B cell (primary cell): ENCODE results near the gene GAK. TPM values are rescaled to one million over a fixed set of nuclear protein-coding genes. Genes with fewer than 3 reads are reported as not detected.
A peak's percentile ranks its signal among the peaks of the same experiment; 100 is the strongest.

Experiments
- ATAC-seq: fragments of 200-7000 bp; cut with Tn5 transposase; one replicate; pipeline ENCODE4 v1.10.0; 2021; ENCODE audit warnings: low read depth, mild to moderate bottlenecking, moderate number of reproducible peaks, moderate library complexity
- CTCF ChIA-PET: fragments of 350-600 bp; sonication (Branson Sonifier 250); formaldehyde crosslinking; loops from one replicate; lab custom pipeline; 2021; ENCODE audit warnings: antibody characterized with exemption, inconsistent platforms; lab: Charles Lee
- POLR2A ChIA-PET: fragments of 350-600 bp; sonication (Branson Sonifier 250); formaldehyde crosslinking; loops from one replicate; lab custom pipeline; 2021; ENCODE audit warnings: antibody characterized with exemption; lab: Charles Lee
- DNase-seq: peaks from one replicate; pipeline ENCODE4 v3.0.0; 2013
- H2AFZ ChIP-seq: 2 replicates; pipeline ENCODE4 v1.6.1; 2012; ENCODE audit warnings: mild to moderate bottlenecking, low read depth, low read length; ENCODE audit not compliant: insufficient read depth, poor library complexity, severe bottlenecking
- H3K27ac ChIP-seq, 2 donors: 1 replicate in 1 of 2; 2 replicates in 1 of 2; pipeline ENCODE4 v1.5.1; 2012 to 2013; ENCODE audit warnings: low read length in 2 of 2, mild to moderate bottlenecking in 2 of 2, moderate library complexity in 1 of 2
- H3K27me3 ChIP-seq, 4 experiments: fragments of 200-600 bp in 1 of 4; sonication (generic) in 1 of 4; replicated peaks in 1 of 4; 1 replicate in 2 of 4; 2 replicates in 2 of 4; pipeline versions ENCODE4 v1.6.1 to v1.7.0; 2013 to 2016; ENCODE audit warnings: low read length in 3 of 4, mild to moderate bottlenecking in 2 of 4, mixed read lengths in 1 of 4, moderate library complexity in 1 of 4; ENCODE audit not compliant: insufficient read depth in 4 of 4, control insufficient read depth in 3 of 4; ENCODE audit errors: control extremely low read depth in 1 of 4
- H3K36me3 ChIP-seq, 2 experiments: replicated peaks in 1 of 2; 1 replicate in 1 of 2; 2 replicates in 1 of 2; pipeline versions ENCODE4 v1.6.1 to v1.7.1; 2013; ENCODE audit warnings: low read length in 1 of 2; ENCODE audit not compliant: insufficient read depth in 2 of 2, control insufficient read depth in 1 of 2; ENCODE audit errors: control extremely low read depth in 1 of 2, extremely low read depth in 1 of 2
- H3K4me1 ChIP-seq, 2 donors: fragments of 200-600 bp in 1 of 2; sonication (generic) in 1 of 2; 1 replicate in 1 of 2; 2 replicates in 1 of 2; pipeline versions ENCODE4 v1.5.1 to v1.6.1; 2013 to 2017; ENCODE audit warnings: low read length in 2 of 2; ENCODE audit not compliant: control insufficient read depth in 2 of 2, insufficient read depth in 2 of 2
- H3K4me2 ChIP-seq: replicated peaks from 2 replicates; pipeline ENCODE3; 2012; ENCODE audit warnings: mild to moderate bottlenecking, low read depth, low read length; ENCODE audit not compliant: poor library complexity, severe bottlenecking
- H3K4me3 ChIP-seq, 5 experiments: fragments of 200-600 bp in 1 of 5; sonication (generic) in 1 of 5; 1 replicate in 3 of 5; 2 replicates in 2 of 5; pipeline versions ENCODE4 v1.5.1 to v1.7.0; 2011 to 2016; ENCODE audit warnings: low read length in 4 of 5, mild to moderate bottlenecking in 4 of 5, low read depth in 2 of 5, control low read depth in 1 of 5, moderate library complexity in 1 of 5; ENCODE audit not compliant: insufficient read depth in 1 of 5; ENCODE audit errors: control extremely low read depth in 1 of 5, extremely low read depth in 1 of 5
- H3K79me2 ChIP-seq: fragments of 200-600 bp; sonication (generic); one replicate; pipeline ENCODE4 v1.6.0; 2016; ENCODE audit warnings: low read length; ENCODE audit not compliant: control insufficient read depth, insufficient read depth
- H3K9ac ChIP-seq: fragments of 200-600 bp; sonication (generic); 2 replicates; pipeline ENCODE4 v1.6.1; 2017; ENCODE audit warnings: mild to moderate bottlenecking, low read length, moderate library complexity
- H3K9me3 ChIP-seq, 3 donors: one replicate each; pipeline versions ENCODE4 v1.6.1 to v1.7.1; 2013; ENCODE audit warnings: low read length in 2 of 3; ENCODE audit not compliant: control insufficient read depth in 2 of 3, insufficient read depth in 1 of 3; ENCODE audit errors: control extremely low read depth in 1 of 3
- H4K20me1 ChIP-seq: 2 replicates; pipeline ENCODE4 v1.6.0; 2012; ENCODE audit warnings: mild to moderate bottlenecking, low read length; ENCODE audit not compliant: insufficient read depth, control insufficient read depth, poor library complexity, severe bottlenecking
- H3K27ac Mint-ChIP-seq: one replicate; pipeline ENCODE4 v1.8.0; 2021; ENCODE audit warnings: mixed read lengths
- H3K27me3 Mint-ChIP-seq: one replicate; pipeline ENCODE4 v1.8.0; 2021; ENCODE audit warnings: mixed read lengths
- H3K4me1 Mint-ChIP-seq: one replicate; pipeline ENCODE4 v1.8.0; 2021; ENCODE audit warnings: mixed read lengths
- H3K4me3 Mint-ChIP-seq: one replicate; pipeline ENCODE4 v1.8.0; 2021; ENCODE audit warnings: mixed read lengths
- H3K9me3 Mint-ChIP-seq: one replicate; pipeline ENCODE4 v1.8.0; 2022; ENCODE audit warnings: mixed read lengths; ENCODE audit not compliant: insufficient read depth
- EZH2 ChIP-seq: IDR thresholded peaks from 2 replicates; pipeline ENCODE4 v1.6.1; 2012; ENCODE audit warnings: borderline replicate concordance, low read depth, mild to moderate bottlenecking, moderate library complexity, low read length; ENCODE audit not compliant: insufficient read depth, poor library complexity, severe bottlenecking
- WGBS: methylation state at CpG from one replicate; pipeline ENCODE4 v1.1.5; 2013; ENCODE audit warnings: missing lambda C conversion rate; ENCODE audit not compliant: insufficient coverage; 5-methylcytosine and 5-hydroxymethylcytosine counted together
- intact Hi-C: fragments of 100-400 bp; cut with micrococcal nuclease; formaldehyde crosslinking; loops from one replicate; pipeline ENCODE4 v1.10.0; 2022
- polyA plus RNA-seq: library from polyadenylated mRNA; depleted of rRNA; stranded (reverse); fragments of >200 nt; gene quantifications from 2 replicates; pipeline ENCODE4 v1.2.3, GENCODE V29; 2012
- total RNA-seq, 2 donors: library from RNA; stranded (reverse); fragments of 120-200 nt in 1 of 2; gene quantifications; 1 replicate in 1 of 2; 2 replicates in 1 of 2; pipeline versions ENCODE4 v1.2.3 to v1.2.4, GENCODE V29; 2013 to 2022
- TF ChIP-seq, protein P1 (sequence below): fragments of 200-600 bp; IDR thresholded peaks from one replicate; pipeline ENCODE4 v1.8.0; 2022; ENCODE audit warnings: antibody characterized with exemption, mild to moderate bottlenecking

Gene GAK
- total and polyA plus RNA-seq, 2 donors (not counting 1 experiment from before 2014, with no cell fraction given), result 113 to 283 TPM

DNA sequence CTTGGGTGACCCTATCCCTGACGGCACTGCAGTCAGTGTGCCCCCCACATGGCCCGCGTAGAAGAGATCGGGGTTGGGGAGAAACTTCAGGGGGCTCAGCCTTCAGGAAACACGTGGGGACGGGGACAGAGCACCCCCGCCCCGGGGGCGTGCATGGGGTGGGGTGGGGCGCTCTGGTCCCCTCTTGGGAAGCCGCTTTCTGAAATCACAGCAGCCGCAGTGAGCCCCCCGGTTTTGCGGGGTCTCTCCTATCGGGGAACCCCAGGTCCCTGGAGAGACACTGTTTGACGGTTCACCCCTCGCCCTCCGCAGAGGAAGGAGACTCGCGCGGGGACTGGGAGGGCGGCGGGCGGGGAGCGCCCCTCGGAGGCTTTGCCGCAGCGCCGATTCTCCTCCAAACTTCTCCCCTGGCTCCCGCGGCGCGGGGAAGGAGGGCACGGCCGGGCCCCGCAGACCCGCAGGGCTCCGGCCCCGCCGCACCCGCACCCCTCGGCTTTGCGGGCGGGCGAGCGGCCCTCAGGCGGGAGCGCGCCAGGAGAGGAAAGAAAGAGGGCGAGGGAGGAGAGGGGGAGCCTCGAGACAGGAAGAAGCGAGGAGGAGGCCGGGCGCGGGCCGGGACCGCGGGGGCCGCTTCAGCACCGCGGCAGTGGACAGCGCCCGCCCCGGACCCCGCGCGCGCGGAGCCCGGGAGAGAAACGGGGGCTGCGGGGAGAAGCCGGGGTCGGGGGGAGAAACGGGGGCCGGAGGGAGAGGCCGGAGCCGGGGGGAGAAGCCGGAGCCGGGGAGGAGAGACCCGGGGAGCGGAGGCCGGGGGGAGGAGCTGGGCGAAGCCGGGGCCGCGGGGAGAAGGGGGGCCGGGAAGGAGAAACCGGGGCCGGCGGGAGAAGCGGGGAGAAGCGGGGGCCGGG lies 106.8 kb downstream of the GAK start:
- Histone ChIP-seq H2AFZ (no peak overlapping the region), H3K27ac (no peak overlapping the region), H3K4me2 (peak overlapping the region; percentile 72), H3K4me1 (peaks cover 12 to 18% of the 10 kb centered on the region in 2 donors), H3K9me3 (peaks cover 0 to 34% (median 0%) of the 10 kb centered on the region in 3 donors), H3K36me3 (no peaks in the 10 kb centered on the region), H3K9ac (no peak overlapping the region), H3K27me3 (peaks cover 0 to 75% (median 28%) of the 10 kb centered on the region in 4 experiments), H3K79me2 (no peaks in the 10 kb centered on the region), H4K20me1 (no peaks in the 10 kb centered on the region), H3K4me3 (peak overlapping the region in 1 of 5 experiments; percentile 41)
- H3K9me3 Mint-ChIP-seq, result no peaks in the 10 kb centered on the region
- H3K4me3 Mint-ChIP-seq, result no peak overlapping the region
- CTCF ChIA-PET, result no interaction called here
- peaks cover 43% of the 10 kb centered on the region for H3K27me3 Mint-ChIP-seq
- POLR2A ChIA-PET, result no interaction called here
- intact Hi-C loops, result no loop called here
- TF ChIP-seq EZH2, result peak; percentile 85
- TF ChIP-seq, protein P1, sequence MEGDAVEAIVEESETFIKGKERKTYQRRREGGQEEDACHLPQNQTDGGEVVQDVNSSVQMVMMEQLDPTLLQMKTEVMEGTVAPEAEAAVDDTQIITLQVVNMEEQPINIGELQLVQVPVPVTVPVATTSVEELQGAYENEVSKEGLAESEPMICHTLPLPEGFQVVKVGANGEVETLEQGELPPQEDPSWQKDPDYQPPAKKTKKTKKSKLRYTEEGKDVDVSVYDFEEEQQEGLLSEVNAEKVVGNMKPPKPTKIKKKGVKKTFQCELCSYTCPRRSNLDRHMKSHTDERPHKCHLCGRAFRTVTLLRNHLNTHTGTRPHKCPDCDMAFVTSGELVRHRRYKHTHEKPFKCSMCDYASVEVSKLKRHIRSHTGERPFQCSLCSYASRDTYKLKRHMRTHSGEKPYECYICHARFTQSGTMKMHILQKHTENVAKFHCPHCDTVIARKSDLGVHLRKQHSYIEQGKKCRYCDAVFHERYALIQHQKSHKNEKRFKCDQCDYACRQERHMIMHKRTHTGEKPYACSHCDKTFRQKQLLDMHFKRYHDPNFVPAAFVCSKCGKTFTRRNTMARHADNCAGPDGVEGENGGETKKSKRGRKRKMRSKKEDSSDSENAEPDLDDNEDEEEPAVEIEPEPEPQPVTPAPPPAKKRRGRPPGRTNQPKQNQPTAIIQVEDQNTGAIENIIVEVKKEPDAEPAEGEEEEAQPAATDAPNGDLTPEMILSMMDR, result no peak
- peak; percentile 52 for DNase-seq
- H3K4me1 Mint-ChIP-seq, result peaks cover 4% of the 10 kb centered on the region
- no peak overlapping the region for H3K27ac Mint-ChIP-seq
- ATAC-seq, result peak; percentile 62
- 8% methylated on average over 87 of the region's 94 CpGs for WGBS
